IMR-90 (cell line): ENCODE data around the gene MEIS3. TPM values are rescaled to one million over a fixed set of nuclear protein-coding genes. Genes with fewer than 3 reads are reported as not detected.

Experiments used
- ATAC-seq: fragments of 200-7000 bp; cut with Tn5 transposase; 2 replicates; pipeline ENCODE4 v1.9.1; 2020; ENCODE audit warnings: low read depth, mild to moderate bottlenecking, moderate library complexity
- BruUV-seq: library from RNA; stranded (reverse); fragments of 400-500 nt; replicated peaks from 2 replicates; lab custom pipeline; 2021; lab: Mats Ljungman, UMichigan
- CTCF ChIA-PET: fragments of 300-600 bp; formaldehyde crosslinking; extraction: SDS; loops from one replicate; lab custom pipeline; 2021; ENCODE audit warnings: antibody characterized with exemption; lab: Yijun Ruan, JAX
- POLR2A ChIA-PET: fragments of 300-600 bp; sonication (Branson Sonifier 250); formaldehyde crosslinking; loops from one replicate; lab custom pipeline; 2022; ENCODE audit warnings: antibody characterized with exemption; ENCODE audit not compliant: unreplicated experiment; lab: Charles Lee
- DNase-seq: peaks from one replicate; pipeline ENCODE4 v3.0.0; 2013
- H2AFZ ChIP-seq: replicated peaks from 2 replicates; pipeline ENCODE3; 2013; ENCODE audit warnings: low read length, mild to moderate bottlenecking; ENCODE audit not compliant: poor library complexity
- H2AK5ac ChIP-seq: 2 replicates; pipeline ENCODE4 v1.6.1; 2013; ENCODE audit warnings: low read depth, low read length, inconsistent platforms
- H2AK9ac ChIP-seq: replicated peaks from 2 replicates; pipeline ENCODE3; 2013; ENCODE audit warnings: mild to moderate bottlenecking, low read depth, low read length, moderate library complexity; ENCODE audit not compliant: poor library complexity
- H2BK120ac ChIP-seq: 2 replicates; pipeline ENCODE4 v1.6.1; 2013; ENCODE audit warnings: low read depth, low read length, inconsistent platforms
- H2BK15ac ChIP-seq: 3 replicates; pipeline ENCODE4 v1.6.1; 2013; ENCODE audit warnings: low read depth, low read length, inconsistent platforms
- H2BK20ac ChIP-seq: 2 replicates; pipeline ENCODE4 v1.6.1; 2013; ENCODE audit warnings: low read depth, mild to moderate bottlenecking, inconsistent platforms, low read length, moderate library complexity
- H2BK5ac ChIP-seq: 2 replicates; pipeline ENCODE4 v1.6.1; 2013; ENCODE audit warnings: mild to moderate bottlenecking, low read depth, low read length, inconsistent platforms; ENCODE audit not compliant: poor library complexity, severe bottlenecking
- H3K14ac ChIP-seq: replicated peaks from 2 replicates; pipeline ENCODE4 v1.6.1; 2013; ENCODE audit warnings: low read depth, low read length, inconsistent platforms
- H3K18ac ChIP-seq: 2 replicates; pipeline ENCODE4 v1.6.1; 2013; ENCODE audit warnings: low read depth, low read length, control low read depth
- H3K23ac ChIP-seq: 2 replicates; pipeline ENCODE4 v1.6.1; 2013; ENCODE audit warnings: low read depth, low read length, inconsistent platforms
- H3K27ac ChIP-seq: 2 replicates; pipeline ENCODE4 v1.5.1; 2013; ENCODE audit warnings: mild to moderate bottlenecking, control low read depth, low read length; ENCODE audit not compliant: insufficient read depth
- H3K27me3 ChIP-seq: 2 replicates; pipeline ENCODE4 v1.6.1; 2013; ENCODE audit warnings: low read length; ENCODE audit not compliant: control insufficient read depth, insufficient read depth
- H3K36me3 ChIP-seq: 2 replicates; pipeline ENCODE4 v1.6.1; 2013; ENCODE audit warnings: low read length, mixed read lengths; ENCODE audit not compliant: control insufficient read depth, insufficient read depth
- H3K4ac ChIP-seq: 2 replicates; pipeline ENCODE4 v1.6.1; 2013; ENCODE audit warnings: low read depth, low read length, inconsistent platforms
- H3K4me1 ChIP-seq: 2 replicates; pipeline ENCODE4 v1.6.1; 2013; ENCODE audit warnings: low read length, mixed read lengths; ENCODE audit not compliant: control insufficient read depth, insufficient read depth
- H3K4me2 ChIP-seq: 2 replicates; pipeline ENCODE4 v1.6.1; 2013; ENCODE audit warnings: low read depth, mild to moderate bottlenecking, control low read depth, low read length, moderate library complexity
- H3K4me3 ChIP-seq: 2 replicates; pipeline ENCODE4 v1.5.1; 2013; ENCODE audit warnings: low read depth, mild to moderate bottlenecking, control low read depth, low read length, moderate library complexity; ENCODE audit not compliant: insufficient read depth
- H3K56ac ChIP-seq: 2 replicates; pipeline ENCODE4 v1.6.1; 2013; ENCODE audit warnings: low read length, inconsistent platforms; ENCODE audit not compliant: insufficient read depth; ENCODE audit errors: extremely low read depth
- H3K79me1 ChIP-seq, 2 experiments: 2 replicates each; pipeline ENCODE4 v1.6.1; 2013; ENCODE audit warnings: low read length in 2 of 2, inconsistent platforms in 1 of 2, low read depth in 1 of 2
- H3K9ac ChIP-seq: 2 replicates; pipeline ENCODE4 v1.6.1; 2013; ENCODE audit warnings: low read depth, low read length, control low read depth
- H3K9me1 ChIP-seq: 2 replicates; pipeline ENCODE4 v1.6.1; 2013; ENCODE audit warnings: low read length, inconsistent platforms; ENCODE audit not compliant: insufficient read depth
- H3K9me3 ChIP-seq: 2 replicates; pipeline ENCODE4 v1.6.1; 2013; ENCODE audit warnings: low read length; ENCODE audit not compliant: control insufficient read depth, insufficient read depth
- H4K20me1 ChIP-seq: 2 replicates; pipeline ENCODE4 v1.6.1; 2013; ENCODE audit warnings: low read length, inconsistent platforms; ENCODE audit not compliant: insufficient read depth
- H4K5ac ChIP-seq: 2 replicates; pipeline ENCODE4 v1.6.1; 2013; ENCODE audit warnings: mild to moderate bottlenecking, low read depth, low read length, control low read depth
- H4K8ac ChIP-seq, 2 experiments: 2 replicates each; pipeline ENCODE4 v1.6.1; 2013; ENCODE audit warnings: low read depth in 2 of 2, low read length in 2 of 2, control low read depth in 1 of 2, inconsistent platforms in 1 of 2
- H4K91ac ChIP-seq: 2 replicates; pipeline ENCODE4 v1.6.1; 2013; ENCODE audit warnings: low read depth, low read length, inconsistent platforms; ENCODE audit not compliant: insufficient read depth
- BHLHE40 ChIP-seq: fragments of 150-350 bp; IDR thresholded peaks from 2 replicates; pipeline ENCODE4 v1.6.1; 2016; ENCODE audit warnings: mild to moderate bottlenecking, low read depth, low read length
- MAFK ChIP-seq: IDR thresholded peaks from 2 replicates; pipeline ENCODE4 v1.6.1; 2012; ENCODE audit warnings: low read depth, low read length, improper control_type of control experiment
- NFE2L2 ChIP-seq: fragments of 150-350 bp; IDR thresholded peaks from 2 replicates; pipeline ENCODE4 v1.6.1; 2016; ENCODE audit warnings: low read depth, mild to moderate bottlenecking, low read length
- POLR2A ChIP-seq: IDR thresholded peaks from 2 replicates; pipeline ENCODE4 v1.6.1; 2012; ENCODE audit warnings: mild to moderate bottlenecking, low read depth, low read length
- SMC3 ChIP-seq: fragments of 150-350 bp; IDR thresholded peaks from 2 replicates; pipeline ENCODE4 v1.6.1; 2016; ENCODE audit warnings: low read depth, mild to moderate bottlenecking, antibody characterized with exemption, low read length, moderate library complexity
- WGBS, 2 experiments: methylation state at CpG; one replicate each; pipeline versions ENCODE4 v1.1.5 to v1.1.7; 2013; ENCODE audit warnings: missing lambda C conversion rate in 2 of 2; ENCODE audit not compliant: insufficient read length in 1 of 2; ENCODE audit errors: extremely low coverage in 2 of 2; 5-methylcytosine and 5-hydroxymethylcytosine counted together
- dilution Hi-C: fragments of 300-500 bp; cut with HindIII; formaldehyde crosslinking; loops from one replicate; pipeline ENCODE4 v1.14.3; 2018; ENCODE audit warnings: low sequenced_read_pairs; ENCODE audit not compliant: unreplicated experiment
- in situ Hi-C: fragments of 300-500 bp; cut with MboI; formaldehyde crosslinking; loops from 3 replicates; pipeline ENCODE4 v1.14.3; 2019; ENCODE audit warnings: low sequenced_read_pairs, inconsistent platforms, mixed read lengths
- intact Hi-C: fragments of 100-400 bp; cut with micrococcal nuclease; formaldehyde crosslinking; loops from 2 replicates; pipeline ENCODE4 v1.10.0; 2022
- polyA plus RNA-seq, 3 experiments: library from polyadenylated mRNA; depleted of rRNA; stranded (reverse); fragments of >200 nt; gene quantifications; 2 replicates each; pipeline ENCODE4 v1.2.3, GENCODE V29; 2012; ENCODE audit warnings: low replicate concordance in 1 of 3
- total RNA-seq: library from RNA; depleted of rRNA; stranded (reverse); fragments of >200 nt; gene quantifications from 2 replicates; pipeline ENCODE4 v1.2.3, GENCODE V29; 2012

Gene MEIS3
- total and polyA plus RNA-seq, 2 of the 4 experiments (the other 2 are of a cell fraction), result 32.4 to 33.0 TPM

DNA sequence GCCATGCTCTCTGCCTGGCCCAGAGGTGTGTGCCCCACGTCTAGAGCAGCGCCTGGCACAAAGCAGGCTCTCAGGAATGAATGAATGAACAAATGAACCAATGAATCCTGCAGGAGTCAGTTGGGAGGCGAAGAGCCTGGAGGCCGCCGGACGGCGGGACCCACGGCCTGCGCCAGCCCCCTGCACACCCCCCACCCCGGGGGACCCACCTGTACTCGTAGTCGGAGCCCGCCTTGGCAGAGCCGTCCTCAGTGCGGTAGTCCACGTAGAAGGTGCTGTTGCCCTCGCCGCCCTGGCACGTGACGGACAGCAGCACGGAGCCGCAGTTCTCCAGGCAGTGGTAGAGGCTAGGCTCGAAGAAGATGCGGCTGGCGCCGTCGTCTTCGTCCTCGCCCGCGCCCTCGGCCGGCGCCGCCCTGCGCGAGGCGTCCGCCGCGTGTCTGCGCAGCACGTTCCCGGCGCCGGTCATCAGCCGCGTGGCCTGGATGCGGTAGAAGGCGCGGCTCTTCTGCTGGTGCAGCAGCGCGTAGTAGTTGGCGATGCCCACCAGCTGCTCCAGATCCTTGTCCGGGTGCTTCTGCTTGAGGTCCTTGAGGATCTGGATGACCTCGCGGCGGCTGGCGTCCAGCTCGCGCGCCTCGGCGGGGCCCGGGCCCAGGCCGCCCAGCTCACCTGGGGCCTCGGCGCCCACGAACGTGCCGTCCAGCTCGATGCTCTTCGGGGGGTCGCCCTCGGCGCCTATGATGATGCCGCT, 37.6 kb upstream of the MEIS3 start:
- no peak overlapping the region for H3K23ac ChIP-seq
- H4K8ac ChIP-seq, result no peak overlapping the region
- no peak overlapping the region; the same call in 1 of the 2 replicates for H3K4me2 ChIP-seq
- no peak overlapping the region for H3K9ac ChIP-seq
- peaks cover 61% of the 10 kb centered on the region for H3K27me3 ChIP-seq
- peaks cover 4% of the 10 kb centered on the region; the same call in 1 of the 2 replicates for H3K9me1 ChIP-seq
- H2BK15ac ChIP-seq, result no peak overlapping the region
- peaks cover 25% of the 10 kb centered on the region for H3K9me3 ChIP-seq
- in situ Hi-C loops (no loop called here), intact Hi-C loops (no loop called here), dilution Hi-C loops (no loop called here)
- ChIA-PET POLR2A (no interaction called here), CTCF (no interaction called here)
- ATAC-seq (no peak), DNase-seq (no peak)
- no peak overlapping the region for H4K91ac ChIP-seq
- no peak overlapping the region for H2BK20ac ChIP-seq
- H3K14ac ChIP-seq, result no peak overlapping the region
- peak overlapping the region; percentile 65 for H2AK9ac ChIP-seq
- H2BK5ac ChIP-seq, result no peak overlapping the region
- H3K18ac ChIP-seq, result no peak overlapping the region
- no peak overlapping the region for H3K4ac ChIP-seq
- TF ChIP-seq NFE2L2 (no peak), BHLHE40 (no peak), SMC3 (no peak), MAFK (no peak), POLR2A (no peak)
- 12% methylated on average over 40 of the region's 77 CpGs; no CpG with 5 or more reads in 1 of the 2 experiments for WGBS, 2 experiments
- no peaks in the 10 kb centered on the region for H4K20me1 ChIP-seq
- no TSS peak for BruUV-seq
- no peak overlapping the region for H3K56ac ChIP-seq
- H3K4me1 ChIP-seq, result no peaks in the 10 kb centered on the region
- H3K27ac ChIP-seq, result no peak overlapping the region
- H3K36me3 ChIP-seq, result no peaks in the 10 kb centered on the region
- no peak overlapping the region for H2AK5ac ChIP-seq
- H3K79me1 ChIP-seq, result no peaks in the 10 kb centered on the region
- H2AFZ ChIP-seq, result peak overlapping the region; percentile 58
- H4K5ac ChIP-seq, result no peak overlapping the region
- no peak overlapping the region for H2BK120ac ChIP-seq
- H3K4me3 ChIP-seq, result no peak overlapping the region
